Epithelial cell of proximal tubule (primary cell): ENCODE measurements around the gene ZNF454. TPM values are rescaled to one million over a fixed set of nuclear protein-coding genes. Genes with fewer than 3 reads are reported as not detected.
A peak's percentile ranks its signal among the peaks of the same experiment; 100 is the strongest.

Experiments used
- DNase-seq: peaks from one replicate; pipeline ENCODE4 v3.0.0-alpha.2; 2011; ENCODE audit warnings: low read depth
- H3K4me3 ChIP-seq: 2 replicates; pipeline ENCODE4 v1.5.1; 2011; ENCODE audit warnings: low read depth, mild to moderate bottlenecking, low read length
- CTCF ChIP-seq: conservative IDR thresholded peaks from 2 replicates; pipeline ENCODE4 v1.5.1; 2012; ENCODE audit warnings: low read depth, mild to moderate bottlenecking, low read length
- total RNA-seq: library from RNA; depleted of rRNA; stranded (reverse); fragments of >200 nt; gene quantifications from 2 replicates; pipeline ENCODE4 v1.2.3, GENCODE V29; 2015

Gene ZNF454
- 0.87 and 1.7 TPM in 2 replicates for total RNA-seq

- DNase-seq: peak; percentile 27
- H3K4me3 ChIP-seq: peak within 1 kb of the TSS; percentile 62
Measured at GRCh38 chr5:178940569-178941360, at the start of gene ZNF454. Gene ZNF454, plus strand, starts transcription at chr5:178941198. Its CDS starts 1,594 bp downstream, at chr5:178942792.

GRCh38 chr5:178895615-178896571 lies 45.1 kb upstream of the ZNF454 start, which contains the start of gene ZFP2:
Gene ZFP2, plus strand, starts transcription at chr5:178895913. Its CDS starts 35,401 bp downstream, at chr5:178931314.
- no peak for DNase-seq
- peak within 1 kb of the TSS; percentile 84 for H3K4me3 ChIP-seq
- TF ChIP-seq CTCF: no peak

More at GRCh38 chr5:178940569-178941360, at the start of gene ZNF454:
- no peak for TF ChIP-seq CTCF

GRCh38 chr5:178899289-178899688 lies 41.7 kb upstream of the ZNF454 start:
- no peak for TF ChIP-seq CTCF
- no peak overlapping the region for H3K4me3 ChIP-seq
- DNase-seq: no peak

GRCh38 chr5:178902849-178903248 lies 38.1 kb upstream of the ZNF454 start:
- H3K4me3 ChIP-seq: no peak overlapping the region
- TF ChIP-seq CTCF: no peak
- no peak for DNase-seq

- TF ChIP-seq CTCF: no peak
- DNase-seq: no peak
- no peak overlapping the region for H3K4me3 ChIP-seq
Measured at GRCh38 chr5:178931846-178932760, 8.9 kb upstream of the ZNF454 start.

GRCh38 chr5:178941361-178941760 lies 363 bp downstream of the ZNF454 start:
- DNase-seq: no peak
- H3K4me3 ChIP-seq: peak overlapping the region; percentile 62

More at GRCh38 chr5:178941361-178941760, 363 bp downstream of the ZNF454 start:
- no peak for TF ChIP-seq CTCF
